ENCODE results near the gene SS18L1.

SS18L1 gene

DNA sequence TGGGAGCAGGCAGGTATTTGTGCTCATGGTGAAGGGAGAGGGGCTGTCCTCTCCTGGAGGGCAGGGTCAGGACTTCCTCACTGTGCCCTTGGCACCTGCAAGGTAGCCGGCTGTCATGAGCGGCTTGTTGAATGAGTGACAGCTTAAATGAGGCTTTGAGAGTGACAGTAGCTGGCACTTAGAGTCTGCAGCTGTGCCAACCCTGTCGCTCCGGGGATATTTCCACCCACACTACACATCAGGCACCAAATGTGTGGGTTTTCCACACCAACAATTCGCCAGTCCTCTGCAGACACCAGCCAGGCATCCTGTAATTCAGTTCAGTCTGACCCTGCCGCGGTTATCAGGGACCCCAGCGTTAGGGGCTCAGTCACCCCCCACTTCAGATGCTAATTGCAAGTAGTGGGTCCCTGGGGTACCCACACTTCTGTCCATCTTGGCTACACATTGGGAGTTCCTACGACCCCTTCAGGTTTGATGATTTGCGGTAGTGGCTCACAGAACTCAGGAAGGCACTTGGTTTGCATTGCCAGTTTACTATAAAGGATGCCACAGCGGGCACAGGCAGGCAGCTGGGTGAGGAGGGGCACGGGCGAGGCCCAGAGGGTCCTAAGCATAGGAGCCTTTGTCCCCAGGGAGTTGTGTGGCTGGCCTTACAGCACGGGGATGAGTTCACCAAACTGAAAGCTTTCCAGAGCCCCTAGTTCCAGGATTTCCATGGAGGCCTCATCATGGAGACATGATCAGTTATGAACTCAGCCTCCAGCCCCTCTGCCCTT is 48.4 kb downstream of the SS18L1 start:
- in situ Hi-C loops (cut with HindIII; ENCODE audit: low sequenced_read_pairs), result no loop called here

DNA sequence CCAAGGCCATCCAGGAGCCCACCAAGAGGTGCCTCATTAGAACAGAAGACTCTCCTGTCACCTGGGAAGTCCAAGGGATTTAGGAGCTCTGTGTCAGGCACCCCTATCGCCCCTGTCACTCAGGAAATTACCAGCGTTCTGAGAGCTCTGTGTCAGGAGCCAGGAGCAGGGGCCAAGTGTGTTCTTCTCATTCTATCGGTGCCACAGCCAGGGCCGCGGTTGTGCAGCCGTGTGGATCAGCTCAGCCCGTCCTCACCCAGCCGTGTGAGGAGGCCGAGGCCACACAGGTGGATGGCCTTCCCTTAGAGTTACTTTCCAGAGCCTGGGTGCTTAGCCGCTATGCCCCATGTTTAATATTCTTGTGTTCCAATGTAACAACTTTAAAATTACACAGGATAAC is 49.1 kb downstream of the SS18L1 start:
- in situ Hi-C loops (cut with HindIII; ENCODE audit: low sequenced_read_pairs), result no loop called here

DNA sequence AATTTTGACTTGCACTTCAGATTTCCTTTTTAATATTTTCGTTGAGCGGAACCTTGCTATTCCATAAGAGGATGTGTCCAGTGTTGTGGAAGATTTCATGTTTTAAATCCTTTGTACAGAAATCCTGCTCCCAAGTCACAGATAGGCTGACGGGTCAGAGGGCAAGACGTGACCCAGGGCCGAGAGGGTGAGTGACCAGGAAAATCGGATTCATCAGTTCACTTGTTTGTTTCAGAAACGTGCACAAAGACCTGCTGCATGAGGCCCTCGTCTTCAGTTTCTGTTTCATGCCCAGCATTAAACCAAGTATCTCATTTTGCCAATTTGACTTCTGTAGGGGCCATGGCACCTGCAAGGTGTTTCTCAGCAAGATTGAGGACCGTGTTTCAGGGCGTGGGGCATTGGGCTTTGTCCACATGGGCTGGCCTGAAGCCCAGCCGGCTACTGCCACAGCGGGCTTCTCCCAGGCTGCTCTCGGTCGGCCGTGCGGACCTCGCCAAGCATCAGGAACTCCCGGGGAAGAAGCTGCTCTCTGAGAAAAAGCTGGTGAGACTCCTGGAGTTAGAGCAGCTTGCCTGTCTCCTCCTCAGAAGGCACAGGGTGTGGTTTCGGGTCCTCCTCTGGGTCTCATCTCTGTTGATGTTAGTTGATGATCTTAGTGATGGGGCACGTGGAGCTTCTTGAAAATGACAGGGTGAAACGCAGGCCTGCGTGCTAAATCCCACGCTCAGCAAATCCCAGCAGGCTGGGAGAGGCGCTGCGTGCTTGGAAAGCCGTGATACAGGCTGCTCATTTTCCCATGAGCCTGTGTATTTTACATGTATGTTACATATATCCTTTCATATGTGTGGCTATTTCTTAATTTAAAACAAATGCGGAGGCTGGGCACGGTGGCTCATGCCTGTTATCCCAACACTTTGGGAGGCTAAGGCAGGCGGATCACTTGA is 49.8 kb downstream of the SS18L1 start:
- in situ Hi-C loops (cut with HindIII; ENCODE audit: low sequenced_read_pairs), result no loop called here

DNA sequence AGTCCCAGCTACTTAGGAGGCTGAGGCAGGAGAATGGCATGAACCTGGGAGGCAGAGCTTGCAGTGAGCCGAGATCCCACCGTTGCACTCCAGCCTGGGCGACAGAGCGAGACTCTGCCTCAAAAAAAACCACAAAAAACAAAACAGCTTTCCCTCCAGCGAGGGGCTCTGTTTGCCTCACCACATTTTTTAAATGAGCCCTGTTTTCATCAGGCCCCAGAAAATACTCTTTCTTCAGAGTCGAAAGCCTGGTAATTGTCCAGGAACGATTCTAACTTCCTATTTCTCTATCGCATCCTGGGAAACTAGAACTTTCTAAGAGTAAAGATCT is 51.5 kb downstream of the SS18L1 start:
- in situ Hi-C loops (cut with HindIII; ENCODE audit: low sequenced_read_pairs), result no loop called here

DNA sequence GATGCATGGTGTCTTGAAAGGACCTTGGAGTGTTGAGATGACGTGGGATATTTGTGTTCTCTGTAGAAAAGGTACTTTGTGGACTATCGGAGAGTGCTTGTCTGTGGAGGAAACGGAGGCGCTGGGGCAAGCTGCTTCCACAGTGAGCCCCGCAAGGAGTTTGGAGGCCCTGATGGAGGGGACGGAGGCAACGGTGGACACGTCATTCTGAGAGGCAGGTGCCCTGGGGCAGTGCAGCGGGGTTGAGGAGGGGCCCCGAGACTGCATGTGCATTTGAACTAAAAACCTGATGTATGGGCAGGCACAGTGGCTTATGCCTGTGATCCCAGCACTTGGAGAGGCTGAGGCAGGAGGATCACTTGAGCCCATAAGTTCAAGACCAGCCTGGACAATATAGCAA is 52.2 kb downstream of the SS18L1 start:
- in situ Hi-C loops (cut with HindIII; ENCODE audit: low sequenced_read_pairs), result no loop called here

DNA sequence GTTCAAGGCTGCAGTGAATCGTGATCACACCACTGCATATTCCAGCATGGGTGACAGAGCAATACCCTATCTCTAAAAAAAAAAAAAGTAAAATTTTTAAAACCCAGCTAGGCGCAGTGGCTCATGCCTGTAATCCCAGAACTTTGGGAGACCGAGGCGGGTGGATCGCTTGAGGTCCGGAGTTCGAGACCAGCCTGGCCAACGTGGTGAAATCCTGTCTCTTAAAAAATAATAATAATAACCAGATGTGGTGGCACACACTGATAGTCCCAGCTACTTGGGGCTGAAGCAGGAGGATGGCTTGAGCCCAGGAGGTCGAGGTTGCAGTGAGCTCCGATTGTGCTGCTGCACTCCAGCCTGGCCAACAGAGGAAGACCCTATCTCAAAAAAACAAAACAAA is 52.7 kb downstream of the SS18L1 start:
- in situ Hi-C loops (cut with HindIII; ENCODE audit: low sequenced_read_pairs), result no loop called here

DNA sequence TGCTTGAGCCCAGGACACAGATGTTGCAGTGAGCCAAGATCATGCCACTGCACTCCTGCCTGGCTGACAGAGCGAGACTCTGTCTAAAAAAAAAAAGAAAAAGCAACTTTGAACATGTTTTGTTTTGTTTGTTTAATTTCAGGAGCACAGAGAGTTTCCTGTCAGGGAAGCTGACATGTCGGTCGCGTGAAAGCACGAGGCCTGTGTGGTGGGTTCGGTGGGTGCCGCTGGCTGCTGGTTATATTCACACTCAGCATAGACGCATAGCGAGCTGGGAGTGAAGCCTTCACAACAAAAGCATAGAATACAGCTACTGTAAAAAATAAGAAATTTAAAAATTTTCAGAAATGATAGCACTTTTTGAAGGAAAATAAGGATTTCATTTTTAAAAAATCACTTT is 53.7 kb downstream of the SS18L1 start:
- in situ Hi-C loops (cut with HindIII; ENCODE audit: low sequenced_read_pairs), result no loop called here

DNA sequence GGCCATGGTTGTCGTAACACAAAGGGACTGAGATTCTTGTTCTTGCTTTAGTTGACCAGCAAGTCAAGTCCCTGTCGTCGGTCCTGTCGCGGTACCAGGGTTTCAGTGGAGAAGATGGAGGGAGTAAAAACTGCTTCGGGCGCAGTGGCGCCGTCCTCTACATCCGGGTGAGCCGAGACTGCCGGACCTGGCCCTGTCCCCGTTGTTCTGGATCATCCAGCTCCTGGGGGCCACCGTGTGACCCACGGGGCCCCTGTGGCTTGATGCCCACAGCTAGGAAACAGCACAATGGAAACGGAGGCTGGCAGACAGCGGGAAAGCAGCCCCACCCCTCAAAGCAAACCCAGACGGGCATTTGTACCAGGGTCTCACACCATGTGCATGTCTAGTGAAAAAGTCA is 54.2 kb downstream of the SS18L1 start:
- in situ Hi-C loops (cut with HindIII; ENCODE audit: low sequenced_read_pairs), result no loop called here

DNA sequence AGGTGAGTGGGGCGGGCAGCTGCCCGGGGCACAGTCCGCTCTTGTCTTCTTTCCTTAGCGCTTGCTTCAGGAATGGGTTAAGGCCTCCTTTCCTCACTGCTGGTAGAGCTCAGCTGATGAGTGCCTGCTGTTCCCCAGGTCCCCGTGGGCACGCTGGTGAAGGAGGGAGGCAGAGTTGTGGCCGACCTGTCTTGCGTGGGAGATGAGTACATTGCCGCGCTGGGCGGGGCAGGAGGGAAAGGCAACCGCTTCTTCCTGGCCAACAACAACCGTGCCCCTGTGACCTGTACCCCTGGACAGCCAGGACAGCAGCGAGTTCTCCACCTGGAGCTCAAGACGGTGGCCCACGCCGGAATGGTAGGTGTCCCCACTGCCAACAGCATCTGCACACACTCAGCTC is 54.9 kb downstream of the SS18L1 start:
- in situ Hi-C loops (cut with HindIII; ENCODE audit: low sequenced_read_pairs), result no loop called here

DNA sequence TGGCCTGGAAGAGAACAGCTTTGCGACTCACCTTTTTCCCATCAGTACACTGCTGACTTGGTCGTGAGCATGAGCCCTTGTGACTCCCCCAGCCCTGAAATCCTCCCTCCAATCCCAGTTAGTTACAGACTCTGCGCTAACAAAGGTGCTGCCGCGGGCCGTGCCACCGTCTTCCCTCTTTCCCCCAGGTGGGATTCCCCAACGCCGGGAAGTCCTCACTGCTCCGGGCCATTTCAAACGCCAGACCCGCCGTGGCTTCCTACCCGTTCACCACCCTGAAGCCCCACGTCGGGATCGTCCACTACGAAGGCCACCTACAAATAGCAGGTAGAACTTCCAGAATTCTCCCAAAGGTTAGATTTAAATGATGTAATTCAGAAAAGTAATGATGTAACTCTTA is 55.4 kb downstream of the SS18L1 start:
- in situ Hi-C loops (cut with HindIII; ENCODE audit: low sequenced_read_pairs), result no loop called here

DNA sequence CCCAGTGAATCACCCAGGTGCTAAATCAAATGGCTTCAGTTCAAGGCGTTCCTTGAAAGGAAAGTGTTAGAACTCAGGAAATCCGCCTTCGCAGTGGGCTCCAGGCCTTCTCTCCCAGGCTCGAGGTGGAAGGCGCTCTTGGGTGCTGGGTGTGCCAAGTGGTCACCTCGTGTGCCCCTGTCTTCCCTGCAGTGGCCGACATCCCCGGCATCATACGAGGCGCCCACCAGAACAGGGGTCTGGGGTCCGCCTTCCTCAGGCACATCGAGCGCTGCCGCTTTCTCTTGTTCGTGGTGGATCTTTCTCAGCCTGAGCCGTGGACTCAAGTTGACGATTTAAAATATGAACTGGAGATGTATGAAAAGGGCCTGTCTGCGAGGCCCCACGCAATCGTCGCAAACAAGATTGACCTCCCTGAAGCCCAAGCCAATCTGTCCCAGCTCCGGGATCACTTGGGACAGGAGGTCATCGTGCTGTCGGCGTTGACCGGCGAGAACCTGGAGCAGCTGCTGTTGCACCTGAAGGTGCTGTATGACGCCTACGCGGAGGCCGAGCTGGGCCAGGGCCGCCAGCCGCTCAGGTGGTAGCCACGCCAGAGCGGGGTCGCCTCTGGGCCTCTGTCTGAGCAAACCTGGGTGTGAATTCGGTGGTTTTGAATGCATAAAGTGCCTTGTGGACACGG is 57.1 kb downstream of the SS18L1 start:
- in situ Hi-C loops (cut with HindIII; ENCODE audit: low sequenced_read_pairs), result no loop called here

DNA sequence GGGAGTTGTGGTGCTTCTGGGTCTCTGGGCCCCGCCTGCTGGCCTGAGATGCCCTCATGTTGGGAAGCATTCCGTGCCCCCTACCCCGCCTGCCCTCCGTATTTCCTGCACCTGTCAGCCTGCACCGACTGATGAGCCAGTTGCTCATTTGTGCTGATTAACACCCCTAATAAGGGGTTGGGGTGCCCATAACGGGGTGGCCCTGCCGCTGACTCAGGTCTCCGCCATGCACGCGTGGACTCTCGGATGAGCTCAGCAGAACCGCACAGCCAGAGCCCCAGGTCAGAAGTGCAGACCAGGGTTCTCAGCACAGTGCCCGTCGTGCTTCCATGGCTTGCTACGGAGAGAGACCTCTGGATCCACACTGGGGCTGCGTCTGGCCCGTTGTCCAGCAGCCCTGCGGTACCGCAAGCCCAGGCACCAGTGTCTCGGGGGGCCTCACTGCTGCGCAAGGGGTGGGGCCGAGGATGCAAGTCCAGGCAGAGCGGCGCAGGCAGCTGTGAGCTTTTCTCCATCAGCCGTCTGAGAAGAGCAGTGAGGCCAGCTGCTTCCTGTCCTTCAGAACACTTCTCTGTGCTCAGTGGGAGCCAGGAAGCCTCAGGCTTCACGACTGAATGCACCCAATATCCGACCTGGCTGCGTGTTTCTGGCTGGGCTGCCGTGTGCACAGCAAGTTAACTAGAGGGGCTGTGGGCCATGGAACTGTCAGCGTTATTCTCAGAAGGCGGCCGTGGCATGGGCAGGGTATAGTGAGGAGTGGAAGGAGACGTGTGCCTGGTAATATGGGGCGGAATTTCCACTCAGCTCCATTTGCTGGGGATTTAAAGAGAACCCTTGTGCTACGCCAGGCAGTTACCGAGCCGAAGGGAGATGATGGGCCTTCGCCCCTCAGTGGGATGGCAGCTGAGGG is 57.9 kb downstream of the SS18L1 start:
- in situ Hi-C loops (cut with HindIII; ENCODE audit: low sequenced_read_pairs), result no loop called here

DNA sequence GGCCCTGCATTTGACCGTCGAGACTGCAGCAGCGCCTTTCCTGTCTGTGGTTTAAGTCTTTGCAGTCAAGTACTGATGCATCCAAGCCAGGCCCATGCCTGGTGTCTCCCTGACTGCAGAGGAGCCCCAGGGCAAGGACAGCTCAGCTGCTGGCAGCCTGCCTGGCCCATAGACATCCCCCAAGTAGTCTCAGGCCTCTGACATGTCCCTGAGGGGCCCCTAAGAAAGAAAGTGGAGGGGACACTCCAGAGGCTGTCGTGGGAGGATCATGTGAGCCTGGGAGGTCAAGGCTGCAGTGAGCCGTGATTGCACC is 58.5 kb downstream of the SS18L1 start:
- in situ Hi-C loops (cut with HindIII; ENCODE audit: low sequenced_read_pairs), result no loop called here

DNA sequence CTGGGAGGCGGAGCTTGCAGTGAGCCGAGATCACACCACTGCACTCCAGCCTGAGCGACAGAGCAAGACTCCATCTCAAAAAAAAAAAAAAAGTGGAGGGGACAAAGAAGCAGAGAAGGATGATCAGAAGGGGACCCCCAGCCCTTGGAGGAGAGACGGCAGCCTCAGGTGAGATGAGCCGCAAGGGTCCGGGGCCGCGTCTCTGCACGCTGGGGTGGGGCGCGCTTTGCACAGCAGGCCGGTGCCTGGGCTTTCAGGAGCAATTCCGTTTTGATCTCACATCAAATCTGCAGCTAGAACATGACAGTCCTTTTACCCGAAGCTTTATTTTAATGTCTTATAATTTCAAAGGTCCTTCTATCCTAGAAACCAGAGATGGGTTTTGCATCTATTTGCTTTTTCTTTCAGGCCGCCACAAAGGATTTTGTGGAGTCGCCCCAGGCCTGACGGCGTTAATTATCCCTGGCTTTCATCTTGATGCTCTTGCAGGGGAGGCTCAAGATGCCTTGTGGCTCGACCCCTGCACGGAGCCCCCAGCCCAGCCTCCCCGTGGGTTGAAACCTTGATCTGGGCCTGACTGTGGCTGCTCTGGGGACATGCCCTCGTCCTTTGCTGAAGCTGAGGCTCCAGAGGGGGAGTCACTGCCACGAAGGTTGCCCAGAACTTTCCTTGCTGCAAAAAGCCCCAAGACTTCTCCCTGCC is 59.3 kb downstream of the SS18L1 start:
- in situ Hi-C loops (cut with HindIII; ENCODE audit: low sequenced_read_pairs), result no loop called here

DNA sequence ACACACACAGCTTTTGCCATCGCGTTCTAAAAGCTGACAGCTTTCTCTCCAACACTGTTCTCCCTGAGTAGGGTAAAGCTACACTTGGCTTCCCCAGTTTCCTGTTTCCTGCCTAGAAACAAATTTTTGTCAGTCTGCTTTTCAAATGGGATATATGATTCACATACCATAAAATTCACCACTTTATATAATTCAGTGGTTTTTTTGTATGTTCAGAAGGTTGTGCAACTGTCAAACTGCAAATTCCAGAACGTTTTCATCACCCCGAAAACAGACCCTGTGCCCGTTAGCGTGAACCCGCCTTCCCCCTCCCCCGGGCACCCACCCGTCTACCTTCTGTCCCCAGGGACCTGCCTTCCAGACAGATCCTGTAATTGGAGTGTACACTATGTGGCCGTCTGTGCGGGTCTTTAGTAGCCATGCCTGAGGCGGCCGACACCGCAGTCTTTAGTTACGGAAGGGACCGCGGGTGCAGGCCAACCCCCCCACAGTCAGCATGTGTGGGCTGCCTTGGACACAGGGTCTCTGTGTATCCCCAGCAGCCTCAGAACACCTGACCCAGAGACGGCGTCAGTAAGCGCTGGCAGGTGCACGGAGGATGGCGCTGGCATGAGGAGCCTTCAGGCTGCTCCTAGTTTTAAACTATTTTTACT is 59.9 kb downstream of the SS18L1 start:
- in situ Hi-C loops (cut with HindIII; ENCODE audit: low sequenced_read_pairs), result no loop called here

DNA sequence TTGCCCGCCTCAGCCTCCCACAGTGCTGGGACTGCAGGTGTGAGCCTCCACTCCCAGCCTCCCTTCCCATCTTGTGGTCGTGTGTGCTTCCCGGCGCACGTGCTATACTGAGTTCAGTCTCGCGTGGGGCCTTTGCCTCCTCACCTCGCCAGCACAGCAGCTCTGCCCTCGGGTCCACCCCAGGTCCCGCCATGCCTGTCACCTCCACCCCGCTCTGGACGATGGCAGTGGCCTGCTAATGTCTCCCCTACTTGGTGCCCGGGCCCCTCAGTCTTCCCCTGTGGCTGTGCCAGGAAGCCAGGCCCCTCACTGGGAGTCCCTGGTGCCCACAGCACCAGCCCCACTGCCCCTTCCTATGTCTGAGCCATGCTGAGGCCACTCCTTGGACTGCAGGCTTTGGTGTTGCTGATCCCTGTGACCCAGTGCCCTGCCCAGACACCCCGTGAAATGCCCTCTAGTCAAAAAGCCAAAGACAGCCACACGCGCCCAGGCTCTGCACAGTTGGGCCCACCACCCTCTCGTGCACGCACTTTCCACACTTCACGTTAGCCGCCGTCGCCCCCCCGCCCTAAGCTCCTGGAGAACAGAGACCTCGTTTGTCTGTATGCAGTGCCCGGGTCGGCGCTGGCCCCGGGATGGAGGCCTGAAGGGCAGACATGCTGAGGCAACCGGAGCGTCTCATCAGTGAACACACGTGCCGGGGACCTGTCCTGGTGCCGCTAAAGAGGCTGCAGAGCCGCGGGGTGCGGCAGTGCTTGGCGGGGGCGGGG is 62.2 kb downstream of the SS18L1 start:
- in situ Hi-C loops (cut with HindIII; ENCODE audit: low sequenced_read_pairs), result no loop called here

DNA sequence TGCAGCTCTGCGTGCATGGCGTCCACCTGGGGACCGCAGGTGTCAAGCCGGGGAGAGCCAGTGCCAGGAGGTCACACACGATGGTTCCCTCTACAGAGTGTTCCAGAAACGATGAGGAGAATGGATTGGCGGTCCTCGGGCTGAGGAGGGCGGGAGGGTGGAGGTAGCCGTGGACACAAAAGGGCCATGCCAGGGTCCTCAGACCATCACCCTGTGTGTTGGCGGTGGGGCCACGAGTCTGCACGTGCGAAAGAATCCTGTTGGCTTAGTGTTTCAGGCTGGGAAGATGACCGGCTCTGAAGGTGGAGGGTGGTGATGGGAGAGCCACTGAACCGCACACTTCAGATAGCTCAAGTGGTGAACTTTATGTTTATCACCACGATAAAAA is 62.8 kb downstream of the SS18L1 start:
- in situ Hi-C loops (cut with HindIII; ENCODE audit: low sequenced_read_pairs), result no loop called here

DNA sequence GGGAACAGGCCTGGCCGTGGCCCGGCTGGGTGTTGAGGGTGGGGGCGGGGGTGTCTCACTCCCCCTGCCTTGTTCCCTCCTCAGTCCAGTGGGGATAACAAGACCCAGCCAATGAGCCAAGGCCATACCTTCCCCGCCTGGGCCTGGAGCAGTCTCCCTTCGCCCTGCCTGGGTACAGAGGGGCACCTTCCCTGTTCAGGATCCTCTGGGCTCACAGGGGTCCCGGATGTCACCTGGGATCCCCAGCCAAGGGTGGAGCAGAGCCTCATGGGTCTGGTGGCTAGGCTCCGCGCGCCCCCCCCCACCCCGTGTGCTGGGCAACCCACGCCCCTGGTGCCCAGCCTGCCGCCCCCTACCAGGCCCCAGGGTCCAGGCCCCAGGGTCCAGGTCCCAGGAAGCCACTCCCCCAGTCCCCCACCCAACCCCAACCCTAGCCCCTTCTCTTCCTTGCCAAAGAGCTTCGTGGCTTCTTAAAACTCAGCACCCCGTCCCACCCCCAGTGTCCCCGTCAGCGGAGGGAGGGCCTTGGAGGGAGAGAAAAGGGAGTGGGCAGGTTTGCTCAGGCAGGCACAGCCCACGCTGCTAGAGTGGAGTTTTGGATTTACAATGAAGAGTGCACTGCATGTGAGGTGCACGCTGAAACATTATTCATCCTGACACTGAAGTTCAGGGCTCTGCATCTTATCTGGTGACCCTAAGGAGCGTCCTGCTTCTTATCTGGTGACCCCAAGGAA is 64.7 kb downstream of the SS18L1 start:
- in situ Hi-C loops (cut with HindIII; ENCODE audit: low sequenced_read_pairs), result no loop called here
